Inflammatory macrophage treated with lipopolysaccharide for 1 hour (primary cell): Measurements from ENCODE around the gene CEP112.
A peak's percentile ranks its signal among the peaks of the same experiment; 100 is the strongest.

Experiments
- DNase-seq, 2 donors: peaks; one replicate each; pipeline ENCODE4 v3.0.0-alpha.2; 2020 to 2022

Gene CEP112

DNA sequence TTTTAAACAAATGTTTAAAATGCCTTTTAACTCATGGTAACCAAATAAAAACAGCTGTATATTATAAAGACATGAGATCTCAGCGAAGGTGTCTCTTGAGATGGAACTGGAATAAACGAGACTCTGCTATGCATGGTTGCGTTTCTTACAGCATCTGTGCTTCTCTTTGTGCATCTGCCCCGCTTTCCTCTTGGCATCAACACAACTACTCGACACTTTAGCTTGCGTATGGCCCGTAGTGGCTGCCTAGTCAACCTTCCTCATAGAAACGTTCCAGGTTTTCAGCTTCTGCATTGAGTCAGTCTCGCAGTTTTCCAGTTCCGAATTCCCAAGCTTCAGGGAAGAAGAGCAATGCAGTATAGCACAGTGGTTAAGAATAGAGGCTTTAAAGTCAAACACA is 214.9 kb downstream of the CEP112 start:
- DNase-seq: no peak

DNA sequence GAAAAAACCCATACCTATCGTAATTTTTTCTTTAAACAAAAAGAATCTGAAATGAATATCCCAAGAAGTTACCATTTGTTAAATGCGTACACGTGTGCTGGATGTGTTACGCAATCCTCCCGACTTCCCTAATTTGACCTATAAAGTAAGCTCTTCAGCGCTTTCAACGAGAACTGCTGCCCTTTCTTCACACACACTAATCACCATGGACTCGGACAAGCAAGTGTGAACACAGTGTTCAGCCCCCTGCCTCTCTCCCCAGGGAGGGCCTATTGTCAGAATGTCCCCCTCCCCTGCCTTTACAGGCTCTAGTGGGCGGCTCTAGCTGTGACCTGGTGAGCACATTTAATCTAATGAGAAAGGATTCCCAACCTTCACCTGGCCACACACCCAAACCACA is 216.1 kb downstream of the CEP112 start:
- peak; percentile 9 to 59 for DNase-seq

DNA sequence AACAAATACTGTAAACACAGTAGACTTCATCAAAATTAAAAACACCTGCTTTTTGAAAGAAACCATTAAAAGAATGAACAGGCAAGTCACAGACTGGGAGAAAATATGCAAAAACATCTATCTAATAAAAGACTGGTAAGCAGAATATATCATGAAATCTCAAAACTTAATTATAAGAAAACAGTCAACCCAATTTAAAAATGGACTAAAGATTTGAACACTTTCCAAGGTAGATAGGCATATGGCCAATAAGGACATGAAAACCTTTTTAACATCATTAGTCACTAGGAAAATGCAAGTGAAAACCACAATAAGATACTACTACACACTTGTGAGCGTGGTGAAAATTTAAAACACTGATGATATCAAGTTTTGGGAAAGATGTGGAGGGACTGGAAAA is 218.7 kb downstream of the CEP112 start:
- DNase-seq: no peak

DNA sequence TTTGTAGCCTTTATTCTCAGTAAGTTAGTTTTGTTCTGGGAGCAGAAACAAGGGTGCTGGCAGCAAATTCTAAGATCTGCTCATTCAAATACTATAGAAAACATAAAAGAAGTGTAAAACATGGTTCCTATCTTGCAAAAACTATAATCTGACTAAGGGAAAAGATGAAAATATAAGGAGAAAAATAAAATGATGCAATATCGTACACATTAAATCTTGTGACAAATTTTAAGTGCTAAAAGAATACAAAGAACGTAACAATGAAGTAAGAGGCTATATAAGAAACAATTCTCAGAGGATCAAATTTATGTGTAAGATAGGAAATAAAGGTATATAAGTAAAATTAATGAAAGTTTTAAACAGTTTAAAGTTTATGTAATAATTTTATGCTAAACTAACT is 224.6 kb downstream of the CEP112 start:
- DNase-seq: no peak

DNA sequence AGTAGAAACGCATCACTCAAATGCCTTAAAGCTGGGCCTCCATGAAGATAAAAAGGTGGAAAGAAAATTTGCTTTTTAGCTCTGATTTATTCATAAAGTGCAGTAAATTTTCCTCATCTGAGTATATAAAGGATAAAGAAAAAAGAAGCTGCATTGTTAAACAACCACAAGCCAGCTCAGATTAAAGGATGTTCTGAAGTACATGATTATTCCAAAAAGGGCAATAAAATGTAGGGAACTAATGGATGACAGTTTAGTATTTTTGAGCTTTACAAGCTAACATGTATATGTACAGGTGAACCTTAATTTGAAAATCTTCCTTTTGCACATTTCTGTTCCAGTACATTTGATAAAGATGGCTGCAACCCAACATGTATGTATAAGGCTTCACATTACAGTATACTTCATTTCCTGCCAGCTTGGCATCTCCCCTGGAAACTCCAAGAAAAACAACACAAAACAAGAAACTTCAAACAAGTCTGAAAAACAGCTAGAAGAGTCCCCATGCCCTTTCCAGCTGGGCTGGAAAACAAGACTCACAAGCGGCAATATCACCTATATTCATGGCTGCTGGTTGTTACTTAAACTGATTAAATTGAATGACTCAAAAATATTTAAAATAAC is 225.7 kb downstream of the CEP112 start:
- DNase-seq: no peak

DNA sequence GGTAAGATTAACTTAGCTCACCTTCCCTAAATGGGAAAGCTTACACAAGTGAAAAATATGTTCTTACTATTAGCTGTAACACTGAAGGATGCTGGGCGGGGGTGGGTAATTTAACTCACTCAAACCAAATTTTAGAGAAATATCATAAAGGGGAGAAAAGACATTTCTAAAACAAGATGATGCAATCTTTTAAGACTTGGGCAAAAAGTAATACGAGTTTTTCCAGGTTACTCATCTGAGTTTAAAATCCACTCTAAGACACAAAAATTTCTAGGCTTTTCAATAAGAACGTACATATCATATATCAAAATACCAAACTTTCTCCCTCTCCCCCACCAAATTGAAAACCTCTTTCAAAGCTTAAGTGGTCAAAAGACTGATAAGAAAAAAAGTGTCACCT is 228.8 kb downstream of the CEP112 start:
- no peak for DNase-seq

DNA sequence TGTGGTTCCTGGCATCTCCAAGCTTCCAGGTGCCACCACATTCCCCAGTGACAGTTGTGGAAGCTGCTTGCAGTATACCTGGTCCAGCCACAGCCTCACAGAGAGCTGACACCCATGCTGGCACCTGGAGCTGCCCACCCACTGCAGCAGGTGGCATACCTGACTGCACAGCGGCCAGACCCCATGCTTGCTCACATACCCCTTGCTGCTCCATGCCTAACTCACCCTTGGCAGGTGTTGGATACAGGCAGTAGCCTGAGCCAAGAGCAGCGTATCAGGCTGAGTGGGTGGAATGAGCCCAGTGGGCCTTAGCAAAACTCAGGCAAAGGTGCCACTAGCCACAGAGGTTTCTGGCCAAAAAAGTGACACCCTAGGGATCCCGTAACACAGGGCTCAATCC is 232.3 kb downstream of the CEP112 start:
- no peak for DNase-seq

DNA sequence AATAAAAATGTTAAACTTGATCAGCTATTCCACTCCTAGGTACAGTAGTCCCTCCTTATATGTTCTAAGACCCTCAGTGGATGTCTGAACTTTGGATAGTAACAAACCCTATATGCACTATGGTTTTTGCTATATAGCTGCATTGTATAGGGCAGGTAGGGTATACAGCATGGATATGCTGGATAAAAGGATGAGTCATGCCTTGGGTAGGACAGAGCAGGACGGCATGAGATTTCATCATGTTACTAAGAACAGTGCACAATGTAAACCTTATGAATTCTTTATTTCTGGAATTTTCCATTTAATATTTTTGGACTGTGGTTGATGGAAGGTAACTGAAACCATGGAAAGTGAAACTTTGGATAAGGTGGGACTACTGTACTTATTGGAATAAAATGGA is 235.1 kb downstream of the CEP112 start:
- no peak for DNase-seq

DNA sequence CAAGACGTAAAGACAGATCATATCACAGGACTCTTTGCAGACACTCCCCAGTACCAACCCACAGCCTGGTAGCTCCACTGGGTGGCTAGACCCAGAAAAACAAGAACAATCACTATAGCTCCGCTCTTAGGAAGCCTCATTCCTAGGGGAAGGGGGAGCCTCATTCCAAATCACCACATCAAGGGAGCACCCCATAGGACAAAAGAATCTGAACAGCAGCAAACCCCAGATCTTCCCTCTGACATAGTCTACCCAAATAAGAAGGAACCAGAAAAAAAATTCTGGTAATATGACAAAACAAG is 237.8 kb downstream of the CEP112 start:
- DNase-seq: no peak

DNA sequence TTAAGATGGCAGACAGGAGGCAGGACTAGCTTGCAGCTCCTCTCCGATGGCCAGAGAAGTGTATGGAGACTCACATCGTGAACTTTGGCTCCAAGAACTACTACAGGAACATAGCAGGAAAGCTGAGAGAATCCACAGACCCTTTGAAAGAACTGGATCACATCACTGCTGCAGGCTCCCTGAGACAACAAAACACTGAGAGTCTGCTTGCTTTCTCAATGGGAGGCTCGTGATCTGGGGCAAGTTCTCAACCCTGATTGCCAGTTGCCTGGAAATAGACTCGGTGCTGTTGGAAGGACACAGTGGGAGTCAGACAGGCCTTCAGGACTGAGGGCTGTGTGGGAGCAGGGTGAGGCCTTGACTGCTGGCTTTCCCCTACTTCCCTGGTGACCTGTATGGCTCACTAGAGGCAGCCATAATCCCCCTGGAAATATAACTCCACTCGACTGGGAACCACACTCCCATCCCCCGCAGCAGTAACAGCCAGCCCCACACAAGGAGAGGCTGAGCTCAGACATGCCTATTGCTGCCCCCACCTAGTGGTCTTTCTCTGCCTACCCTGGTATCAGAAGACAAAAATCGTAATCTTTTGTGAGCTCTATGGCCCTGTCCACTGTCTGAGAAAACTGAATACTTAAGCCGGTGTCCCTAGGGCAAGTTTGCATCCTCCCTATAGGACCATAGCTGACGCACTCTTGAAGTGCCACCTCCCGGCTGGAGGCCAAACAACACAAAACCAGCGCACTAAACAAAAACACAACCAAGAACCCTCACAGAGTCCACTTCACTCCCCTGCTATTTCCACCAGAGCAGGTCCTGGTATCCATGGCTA is 238.4 kb downstream of the CEP112 start:
- DNase-seq: no peak

DNA sequence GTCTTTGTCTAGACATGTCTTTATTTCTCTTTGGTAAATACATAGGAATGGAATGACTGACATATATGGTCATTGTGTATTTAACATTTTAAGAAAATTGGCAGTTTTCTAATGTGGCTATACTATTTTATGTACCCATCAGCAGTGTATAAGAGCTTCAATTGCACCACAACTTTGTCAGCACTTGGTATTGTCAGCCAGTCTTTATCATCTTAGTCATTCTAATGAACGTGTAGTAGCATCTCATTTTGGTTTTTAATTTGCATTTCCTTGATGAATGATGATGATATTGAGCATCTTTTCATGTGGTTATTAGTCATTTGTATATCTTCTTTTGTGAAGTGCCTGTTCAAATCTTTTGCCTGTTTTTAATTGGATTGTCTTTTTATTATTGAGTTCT is 239.3 kb downstream of the CEP112 start:
- no peak for DNase-seq

DNA sequence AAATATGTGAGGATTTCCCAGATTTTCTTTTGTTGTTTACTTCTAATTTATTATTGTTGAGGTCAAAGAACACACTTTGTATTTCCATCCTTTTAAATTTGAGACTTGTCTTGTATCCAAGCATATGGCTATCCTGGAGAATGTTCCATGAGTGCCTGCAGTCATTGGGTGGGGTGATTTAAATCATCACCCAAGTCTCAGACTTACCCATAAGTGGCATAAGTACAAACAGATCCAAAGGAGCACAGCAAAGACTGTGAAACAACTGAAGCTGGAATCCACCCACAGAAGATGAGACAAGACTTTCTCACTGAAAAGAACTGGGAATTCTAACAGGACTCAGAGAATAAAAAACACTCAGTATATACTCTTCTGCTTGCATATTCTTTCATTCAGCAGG is 239.9 kb downstream of the CEP112 start:
- no peak for DNase-seq

DNA sequence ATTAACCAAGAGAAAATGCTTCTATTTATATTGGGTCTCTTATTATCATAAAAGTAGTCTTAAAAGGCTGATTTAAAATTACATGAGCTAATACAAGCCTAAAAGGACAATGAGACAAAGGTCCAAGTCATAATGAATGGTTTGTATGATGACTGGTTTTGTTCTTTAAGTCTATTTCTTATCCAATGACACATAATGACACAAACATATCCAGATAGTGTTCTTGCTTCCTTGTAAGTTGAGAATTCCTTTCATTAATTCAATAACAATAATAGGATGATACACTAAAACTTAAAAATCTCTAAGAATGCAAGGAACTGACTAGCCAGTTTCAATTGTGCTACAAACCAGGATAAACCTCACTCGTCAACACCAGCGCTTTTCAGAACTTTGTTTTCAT is 244.1 kb downstream of the CEP112 start:
- no peak for DNase-seq

DNA sequence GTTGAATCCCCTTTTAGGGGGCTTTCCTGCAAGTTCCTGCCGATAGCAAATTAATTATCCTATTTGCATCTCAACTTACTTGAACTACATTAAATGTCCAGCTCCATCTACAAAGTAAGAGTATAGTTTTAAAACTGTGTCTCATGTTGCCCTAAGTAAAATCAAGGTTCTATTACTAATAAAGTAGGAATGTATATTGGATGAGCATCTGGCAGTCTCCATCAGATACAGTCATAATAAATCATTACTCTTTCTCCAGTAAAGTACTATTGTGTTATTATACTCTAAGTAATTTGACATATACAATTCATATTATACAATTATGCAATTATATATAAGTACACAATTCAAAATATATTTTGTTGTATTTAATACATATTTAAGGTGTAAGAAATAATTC is 249.3 kb downstream of the CEP112 start:
- DNase-seq: no peak

DNA sequence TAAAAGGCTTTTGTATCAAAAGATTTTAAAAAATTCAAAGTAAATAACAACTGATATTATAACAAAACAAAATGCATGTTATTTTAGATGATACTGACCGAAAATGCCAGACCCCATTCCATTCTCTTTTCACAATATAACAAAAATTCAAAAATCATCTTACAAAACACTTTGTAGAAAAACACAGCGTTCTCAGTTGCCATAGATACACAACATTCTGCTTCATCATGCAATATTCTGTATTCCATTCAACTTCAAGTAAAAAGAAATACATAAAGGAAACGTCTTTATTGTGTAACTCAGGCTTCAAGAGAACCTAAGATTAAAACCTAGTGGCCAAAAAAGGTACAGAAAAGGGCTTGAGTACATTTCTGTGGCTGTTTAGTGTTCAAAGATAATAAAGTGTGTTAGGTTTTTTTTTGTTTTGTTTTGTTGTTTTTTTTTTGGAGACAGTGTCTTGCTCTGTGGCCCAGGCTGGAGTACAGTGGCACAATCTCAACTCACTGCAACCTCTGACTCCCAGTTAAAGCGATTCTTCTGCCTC is 250.5 kb downstream of the CEP112 start:
- no peak for DNase-seq

DNA sequence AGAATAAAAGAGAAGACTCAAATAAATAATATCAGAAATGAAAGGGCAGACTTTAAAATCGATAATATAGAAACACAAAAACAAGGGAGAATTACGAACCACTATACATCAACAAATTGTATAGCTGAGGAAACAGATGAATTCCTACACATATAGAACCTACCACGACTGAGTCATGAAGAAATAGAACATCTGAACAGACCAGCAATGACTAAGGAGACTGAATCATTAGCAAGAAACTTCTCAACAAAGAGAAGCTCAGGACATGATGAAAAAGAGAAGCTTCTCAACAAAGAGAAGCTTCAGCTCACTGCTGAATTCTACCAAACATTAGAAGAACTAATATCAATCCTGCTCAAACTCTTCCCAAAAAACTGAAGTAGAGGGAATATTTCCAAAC is 255.9 kb downstream of the CEP112 start:
- DNase-seq: no peak

DNA sequence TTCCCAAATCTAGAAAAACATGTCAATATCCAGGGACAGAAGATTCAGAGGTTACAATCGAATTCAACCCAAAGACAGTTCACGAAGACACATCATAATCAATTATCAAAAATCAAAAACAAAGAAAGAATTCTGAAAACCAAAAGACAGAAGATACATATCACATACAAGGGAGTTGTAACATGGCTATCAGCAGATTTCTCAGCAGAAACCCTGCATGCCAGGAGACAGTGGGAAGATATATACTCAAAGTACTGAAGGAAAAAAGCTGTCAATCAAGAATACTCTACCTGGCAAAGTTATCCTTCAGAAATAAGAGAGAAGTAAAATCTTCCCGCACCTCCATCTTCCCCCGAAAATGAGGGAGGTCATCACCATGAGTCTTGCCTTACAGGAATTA is 258.6 kb downstream of the CEP112 start:
- DNase-seq: no peak

DNA sequence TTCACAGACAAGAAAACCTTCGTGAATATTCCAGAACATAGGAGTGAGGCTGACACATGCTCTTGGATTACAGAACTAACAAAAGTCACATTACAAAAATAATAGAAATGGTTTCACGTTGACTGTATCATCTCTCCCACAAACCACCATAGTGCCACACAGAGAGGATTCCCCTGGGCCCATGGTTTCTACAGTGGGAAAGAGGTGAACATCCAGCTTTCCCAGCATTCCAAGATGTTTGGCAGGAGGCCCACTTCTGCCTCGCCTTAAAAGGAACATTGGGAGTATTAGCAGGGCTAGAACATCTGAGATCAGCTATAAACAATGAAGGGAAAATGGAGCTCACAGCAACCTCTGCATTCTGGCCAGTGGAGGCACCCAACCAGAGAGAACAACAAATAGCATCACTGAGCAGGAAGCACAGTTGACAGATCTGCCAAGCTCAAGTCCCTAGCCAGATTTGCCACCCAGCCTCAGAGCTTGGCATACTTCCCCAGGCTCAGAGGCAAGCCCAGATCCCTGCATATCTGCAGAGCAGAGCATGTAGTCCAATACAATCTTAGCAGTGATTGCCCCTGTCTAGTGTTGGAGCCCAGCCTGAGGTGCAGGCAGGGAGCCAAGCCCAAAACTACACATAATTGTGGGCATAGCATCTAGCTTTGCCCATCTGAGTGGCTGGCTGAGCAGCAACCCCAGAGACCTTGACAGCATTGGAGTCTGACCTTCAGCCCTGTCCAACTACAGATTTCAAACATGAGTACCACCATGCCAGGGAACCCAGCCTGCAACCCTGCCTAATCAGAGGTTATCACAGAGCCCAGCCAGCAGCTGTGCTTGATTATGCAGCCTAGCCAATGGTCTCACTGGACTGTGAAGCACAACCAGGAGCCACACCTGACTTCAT is 260.4 kb downstream of the CEP112 start:
- no peak for DNase-seq

DNA sequence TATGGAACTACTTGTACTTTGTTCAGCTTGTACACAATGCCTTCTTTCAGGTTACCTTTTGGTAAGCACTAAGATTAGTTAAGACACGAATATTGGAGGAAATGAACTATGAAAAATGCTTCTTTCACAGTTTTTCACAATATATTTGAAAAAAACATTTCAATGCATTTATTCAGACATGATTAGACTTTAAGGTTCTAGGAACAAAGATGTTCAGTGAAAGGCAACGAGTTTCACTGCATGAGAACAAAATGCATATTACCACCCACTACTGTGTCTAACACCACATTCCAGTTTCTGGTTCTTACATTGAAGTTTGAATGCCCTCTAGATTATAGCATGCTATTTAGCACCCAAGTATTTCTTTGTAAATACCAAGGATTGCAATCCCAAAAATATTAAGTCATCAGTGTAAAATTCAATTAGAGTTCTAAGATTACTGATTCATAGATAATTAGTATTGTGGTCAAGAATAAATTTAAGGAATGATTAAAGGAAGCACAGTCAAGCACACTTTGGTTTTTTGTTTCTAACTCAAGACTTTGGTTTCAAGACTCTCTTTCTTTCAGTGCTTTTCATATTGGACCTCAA is 261.7 kb downstream of the CEP112 start:
- no peak for DNase-seq

DNA sequence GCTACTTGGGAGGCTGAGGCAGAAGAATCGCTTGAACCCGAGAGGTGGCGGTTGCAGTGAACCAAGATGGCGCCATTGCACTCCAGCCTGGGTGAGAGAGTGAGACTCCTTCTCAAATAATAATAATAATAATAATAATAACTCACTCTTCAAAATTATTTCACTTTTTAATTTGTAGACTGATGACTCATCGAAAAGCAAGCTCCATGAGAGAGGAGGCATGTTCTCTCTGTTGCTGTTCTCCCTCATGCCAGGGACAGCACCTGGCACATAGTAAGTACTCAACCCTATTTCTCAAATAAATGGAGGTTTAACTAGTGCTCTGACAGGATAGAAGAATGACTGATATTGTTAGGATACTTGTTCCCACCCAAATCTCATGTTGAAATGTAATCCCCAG is 265.3 kb downstream of the CEP112 start:
- no peak for DNase-seq

DNA sequence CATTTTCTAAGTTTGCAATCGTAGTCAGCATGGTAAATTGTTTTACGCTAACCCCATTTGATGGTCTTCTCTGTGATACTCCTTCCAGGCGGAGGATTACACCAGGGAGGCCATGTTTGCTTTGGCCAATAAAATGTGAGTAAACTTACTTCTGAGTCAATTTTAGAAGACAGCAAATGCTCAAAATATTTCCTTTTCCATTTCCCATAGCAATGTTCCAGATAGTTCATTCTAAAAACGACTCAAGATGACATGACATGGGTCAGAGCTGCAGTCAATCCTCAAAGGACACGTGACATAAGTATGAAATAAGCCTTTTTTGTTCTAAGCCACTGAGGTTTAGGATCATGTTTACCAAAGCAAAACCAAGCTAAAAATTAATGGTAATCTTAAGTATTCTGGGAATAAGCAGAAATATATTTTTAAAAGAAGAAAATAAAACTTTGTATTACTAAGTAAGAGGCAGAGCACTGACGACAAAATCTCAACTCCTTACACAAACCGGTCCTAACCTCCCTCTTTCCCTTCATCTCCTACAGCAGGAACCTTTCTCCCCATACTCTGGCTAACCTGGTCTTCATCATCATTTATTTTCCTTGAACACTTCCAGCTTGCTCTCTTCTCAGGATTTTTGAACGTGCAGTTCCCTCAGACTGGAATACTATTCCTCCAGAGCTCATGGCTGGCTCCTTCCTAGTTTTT is 266.2 kb downstream of the CEP112 start:
- no peak for DNase-seq

DNA sequence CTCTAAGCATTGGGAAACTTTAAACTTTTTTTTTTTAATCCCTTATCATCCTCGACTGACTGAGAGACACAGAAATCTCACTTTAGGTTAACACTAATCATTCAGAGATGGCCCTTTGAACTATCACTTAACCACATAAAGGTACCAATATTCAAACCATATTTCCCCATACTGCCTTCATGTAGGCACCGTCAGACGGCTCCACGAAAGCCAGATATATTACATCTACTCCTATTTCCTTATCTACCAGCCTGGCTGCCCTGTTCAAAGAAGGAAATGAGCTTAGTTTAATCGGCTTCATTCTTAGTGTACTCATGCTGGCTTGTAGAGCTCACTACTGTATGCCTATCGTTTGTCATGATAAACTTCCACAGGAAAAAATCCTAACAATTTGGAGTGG is 270.9 kb downstream of the CEP112 start:
- DNase-seq: no peak

DNA sequence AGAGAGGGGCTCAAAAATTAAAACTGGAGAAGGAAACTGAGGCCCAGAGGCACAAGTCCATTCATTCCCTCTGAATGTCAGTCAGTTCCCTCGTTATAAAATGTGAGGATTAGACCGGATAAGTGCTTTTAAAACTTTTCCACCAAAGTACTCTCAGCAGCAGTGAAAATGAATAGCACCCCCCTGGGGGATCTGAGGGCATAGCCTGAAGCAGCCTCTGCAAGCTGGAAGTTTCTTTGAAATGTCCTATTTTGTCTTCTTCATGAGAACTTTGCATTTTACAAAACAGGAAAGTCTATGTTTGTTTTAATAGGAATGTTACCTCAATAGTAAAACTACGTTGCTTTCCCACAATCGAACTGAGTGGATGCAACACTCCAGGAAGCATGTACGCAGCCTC is 273.0 kb downstream of the CEP112 start:
- DNase-seq: no peak
